Astrocyte (in vitro differentiated cells and primary cell): ENCODE data around the gene KDM6A. TPM values are rescaled to one million over a fixed set of nuclear protein-coding genes. Genes with fewer than 3 reads are reported as not detected.

Source experiments
- DNase-seq: peaks from one replicate; pipeline ENCODE4 v3.0.0-alpha.2; 2010; ENCODE audit warnings: low read depth
- FAIRE-seq: peaks from 2 replicates; lab custom pipeline; 2011; peaks lifted over from hg19 to GRCh38; lab: Jason Lieb, UNC
- H2AFZ ChIP-seq: 2 replicates; pipeline ENCODE4 v1.6.0; 2012; ENCODE audit warnings: low read depth, low read length, inconsistent platforms
- H3K27ac ChIP-seq: 2 replicates; pipeline ENCODE4 v1.5.1; 2011; ENCODE audit warnings: low read depth, low read length, inconsistent platforms
- H3K27me3 ChIP-seq: 2 replicates; pipeline ENCODE4 v1.6.0; 2011; ENCODE audit warnings: low read length, inconsistent platforms; ENCODE audit not compliant: insufficient read depth
- H3K36me3 ChIP-seq: 2 replicates; pipeline ENCODE4 v1.5.1; 2011; ENCODE audit warnings: low read length, inconsistent platforms; ENCODE audit not compliant: insufficient read depth
- H3K4me1 ChIP-seq: 2 replicates; pipeline ENCODE4 v1.5.1; 2011; ENCODE audit warnings: low read length, inconsistent platforms; ENCODE audit not compliant: insufficient read depth
- H3K4me2 ChIP-seq: 2 replicates; pipeline ENCODE4 v1.6.0; 2012; ENCODE audit warnings: low read length, inconsistent platforms
- H3K4me3 ChIP-seq: 2 replicates; pipeline ENCODE4 v1.5.1; 2011; ENCODE audit warnings: low read depth, mild to moderate bottlenecking, low read length, inconsistent platforms; ENCODE audit not compliant: insufficient read depth
- H3K79me2 ChIP-seq: 2 replicates; pipeline ENCODE4 v1.6.0; 2012; ENCODE audit warnings: mild to moderate bottlenecking, low read length, inconsistent platforms; ENCODE audit not compliant: insufficient read depth
- H3K9ac ChIP-seq: 2 replicates; pipeline ENCODE4 v1.6.0; 2012; ENCODE audit warnings: mild to moderate bottlenecking, low read length, inconsistent platforms
- H3K9me3 ChIP-seq: 2 replicates; pipeline ENCODE4 v1.5.1; 2012; ENCODE audit warnings: low read depth, mild to moderate bottlenecking, low read length, inconsistent platforms; ENCODE audit not compliant: insufficient read depth
- H4K20me1 ChIP-seq: 2 replicates; pipeline ENCODE4 v1.6.0; 2012; ENCODE audit warnings: low read length, inconsistent platforms; ENCODE audit not compliant: insufficient read depth
- H3K27ac Mint-ChIP-seq: one replicate; pipeline ENCODE4 v1.8.0; 2021; ENCODE audit warnings: mild to moderate bottlenecking, mixed read lengths; ENCODE audit not compliant: unreplicated experiment
- H3K27me3 Mint-ChIP-seq: one replicate; pipeline ENCODE4 v1.8.0; 2021; ENCODE audit warnings: low read depth, mixed read lengths; ENCODE audit not compliant: unreplicated experiment
- H3K36me3 Mint-ChIP-seq: one replicate; pipeline ENCODE4 v1.8.0; 2021; ENCODE audit warnings: low read depth, mixed read lengths; ENCODE audit not compliant: unreplicated experiment
- H3K4me1 Mint-ChIP-seq: one replicate; pipeline ENCODE4 v1.8.0; 2021; ENCODE audit warnings: low read depth, mixed read lengths; ENCODE audit not compliant: unreplicated experiment
- H3K4me3 Mint-ChIP-seq: one replicate; pipeline ENCODE4 v1.8.0; 2021; ENCODE audit warnings: mild to moderate bottlenecking, moderate library complexity, mixed read lengths; ENCODE audit not compliant: unreplicated experiment
- H3K9me3 Mint-ChIP-seq: one replicate; pipeline ENCODE4 v1.8.0; 2021; ENCODE audit warnings: mild to moderate bottlenecking, mixed read lengths; ENCODE audit not compliant: unreplicated experiment
- CTCF ChIP-seq: IDR thresholded peaks from 2 replicates; pipeline ENCODE4 v1.5.1; 2011; ENCODE audit warnings: low read depth, mild to moderate bottlenecking, inconsistent platforms, low read length, moderate library complexity; ENCODE audit not compliant: insufficient read depth
- EZH2 ChIP-seq: IDR thresholded peaks from 2 replicates; pipeline ENCODE4 v1.6.1; 2012; ENCODE audit warnings: mild to moderate bottlenecking, low read length, inconsistent platforms; ENCODE audit not compliant: insufficient read depth
- total RNA-seq: library from RNA; stranded (reverse); gene quantifications from 2 replicates; pipeline ENCODE4 v1.2.1, GENCODE V29; 2021

The KDM6A gene
- total RNA-seq, 1 donor from 2014 or later, result 44.0 TPM

GRCh38 chrX:44946771-44947170 lies 73.8 kb downstream of the KDM6A start:
- Histone ChIP-seq H4K20me1 (peaks cover 7% of the 10 kb centered on the region), H3K79me2 (peaks cover 94% of the 10 kb centered on the region), H3K4me1 (peaks cover 4% of the 10 kb centered on the region), H3K27me3 (no peaks in the 10 kb centered on the region), H3K27ac (no peak overlapping the region), H3K36me3 (no peaks in the 10 kb centered on the region), H3K9ac (no peak overlapping the region), H3K4me3 (no peak overlapping the region), H2AFZ (no peak overlapping the region), H3K4me2 (no peak overlapping the region), H3K9me3 (no peaks in the 10 kb centered on the region)
- Mint-ChIP-seq H3K4me3 (no peak overlapping the region), H3K36me3 (no peaks in the 10 kb centered on the region), H3K27ac (no peak overlapping the region), H3K27me3 (no peaks in the 10 kb centered on the region), H3K9me3 (no peaks in the 10 kb centered on the region), H3K4me1 (peaks cover 8% of the 10 kb centered on the region)
- TF ChIP-seq CTCF (no peak), EZH2 (no peak)
- FAIRE-seq, result peak; percentile 60
- peak; percentile 19 for DNase-seq

GRCh38 chrX:44947995-44948394 lies 75.0 kb downstream of the KDM6A start:
- H3K4me1 Mint-ChIP-seq, result peaks cover 8% of the 10 kb centered on the region
- no peaks in the 10 kb centered on the region for H3K9me3 ChIP-seq
- FAIRE-seq, result peak; percentile 45
- no peaks in the 10 kb centered on the region for H3K9me3 Mint-ChIP-seq
- no peaks in the 10 kb centered on the region for H3K36me3 Mint-ChIP-seq
- no peak overlapping the region for H3K4me3 Mint-ChIP-seq
- no peaks in the 10 kb centered on the region for H3K27me3 ChIP-seq
- H3K27ac Mint-ChIP-seq, result no peak overlapping the region
- H3K4me2 ChIP-seq, result no peak overlapping the region
- no peaks in the 10 kb centered on the region for H3K36me3 ChIP-seq
- TF ChIP-seq EZH2, result no peak
- no peak for TF ChIP-seq CTCF
- H3K79me2 ChIP-seq, result peaks cover 98% of the 10 kb centered on the region
- peaks cover 4% of the 10 kb centered on the region for H3K4me1 ChIP-seq
- H3K9ac ChIP-seq, result no peak overlapping the region
- H2AFZ ChIP-seq, result no peak overlapping the region
- no peak overlapping the region for H3K27ac ChIP-seq
- peaks cover 7% of the 10 kb centered on the region for H4K20me1 ChIP-seq
- H3K27me3 Mint-ChIP-seq, result no peaks in the 10 kb centered on the region
- no peak for DNase-seq
- no peak overlapping the region for H3K4me3 ChIP-seq

GRCh38 chrX:44948406-44948805 lies 75.4 kb downstream of the KDM6A start:
- H3K4me3 Mint-ChIP-seq, result no peak overlapping the region

More at GRCh38 chrX:44948406-44948805, 75.4 kb downstream of the KDM6A start:
- H3K36me3 ChIP-seq, result no peaks in the 10 kb centered on the region
- no peak overlapping the region for H3K4me3 ChIP-seq
- DNase-seq (no peak), FAIRE-seq (no peak)
- H3K27me3 ChIP-seq, result no peaks in the 10 kb centered on the region
- Mint-ChIP-seq H3K27me3 (no peaks in the 10 kb centered on the region), H3K4me1 (peaks cover 8% of the 10 kb centered on the region), H3K36me3 (no peaks in the 10 kb centered on the region), H3K27ac (no peak overlapping the region), H3K9me3 (no peaks in the 10 kb centered on the region)
- H3K4me1 ChIP-seq, result peaks cover 4% of the 10 kb centered on the region
- H3K4me2 ChIP-seq, result no peak overlapping the region
- H3K9me3 ChIP-seq, result no peaks in the 10 kb centered on the region
- H2AFZ ChIP-seq, result no peak overlapping the region
- H3K79me2 ChIP-seq, result peaks cover 98% of the 10 kb centered on the region
- TF ChIP-seq CTCF (no peak), EZH2 (no peak)
- H3K27ac ChIP-seq, result no peak overlapping the region
- peaks cover 7% of the 10 kb centered on the region for H4K20me1 ChIP-seq
- no peak overlapping the region for H3K9ac ChIP-seq
